GM12874 (cell line): ENCODE results near the gene ATOH8.

ENCODE experiments used
- TF ChIP-seq, protein P1 (sequence below): IDR thresholded peaks from 2 replicates; pipeline ENCODE4 v1.5.1; 2011; ENCODE audit warnings: low read depth, mild to moderate bottlenecking, control low read depth, low read length, moderate library complexity; ENCODE audit not compliant: insufficient read depth

The ATOH8 gene

DNA sequence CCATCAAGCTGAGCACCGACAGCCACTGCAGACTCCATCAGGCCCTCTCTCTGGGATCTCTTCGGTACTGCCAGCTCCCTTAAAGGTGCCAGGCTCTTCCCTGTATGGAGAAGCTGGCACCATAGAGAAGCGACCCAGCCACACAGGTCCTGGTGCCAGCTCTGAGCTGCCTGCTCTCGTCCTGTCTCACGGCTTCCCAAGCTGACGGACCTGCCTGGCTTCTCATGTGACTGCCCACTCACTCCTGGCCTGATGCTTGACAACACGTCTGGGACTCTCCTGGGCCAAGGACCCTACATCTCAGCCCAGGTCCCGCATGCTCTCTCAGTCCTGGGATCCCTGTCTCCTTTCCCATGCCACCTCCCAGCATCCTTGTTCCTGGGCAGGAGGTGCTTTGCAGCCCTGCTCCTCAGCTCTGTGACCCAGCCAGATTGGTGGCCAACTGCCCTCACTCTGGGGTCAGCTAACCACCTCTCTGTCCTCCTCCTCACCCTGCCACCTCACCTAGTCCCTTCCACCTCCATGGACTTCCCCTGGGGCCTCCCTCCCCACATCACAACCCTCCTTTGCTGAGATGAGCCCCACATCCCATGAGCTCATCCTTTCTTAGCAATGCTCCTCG lies 12.5 kb upstream of the ATOH8 start:
- TF ChIP-seq, protein P1, sequence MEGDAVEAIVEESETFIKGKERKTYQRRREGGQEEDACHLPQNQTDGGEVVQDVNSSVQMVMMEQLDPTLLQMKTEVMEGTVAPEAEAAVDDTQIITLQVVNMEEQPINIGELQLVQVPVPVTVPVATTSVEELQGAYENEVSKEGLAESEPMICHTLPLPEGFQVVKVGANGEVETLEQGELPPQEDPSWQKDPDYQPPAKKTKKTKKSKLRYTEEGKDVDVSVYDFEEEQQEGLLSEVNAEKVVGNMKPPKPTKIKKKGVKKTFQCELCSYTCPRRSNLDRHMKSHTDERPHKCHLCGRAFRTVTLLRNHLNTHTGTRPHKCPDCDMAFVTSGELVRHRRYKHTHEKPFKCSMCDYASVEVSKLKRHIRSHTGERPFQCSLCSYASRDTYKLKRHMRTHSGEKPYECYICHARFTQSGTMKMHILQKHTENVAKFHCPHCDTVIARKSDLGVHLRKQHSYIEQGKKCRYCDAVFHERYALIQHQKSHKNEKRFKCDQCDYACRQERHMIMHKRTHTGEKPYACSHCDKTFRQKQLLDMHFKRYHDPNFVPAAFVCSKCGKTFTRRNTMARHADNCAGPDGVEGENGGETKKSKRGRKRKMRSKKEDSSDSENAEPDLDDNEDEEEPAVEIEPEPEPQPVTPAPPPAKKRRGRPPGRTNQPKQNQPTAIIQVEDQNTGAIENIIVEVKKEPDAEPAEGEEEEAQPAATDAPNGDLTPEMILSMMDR: no peak

DNA sequence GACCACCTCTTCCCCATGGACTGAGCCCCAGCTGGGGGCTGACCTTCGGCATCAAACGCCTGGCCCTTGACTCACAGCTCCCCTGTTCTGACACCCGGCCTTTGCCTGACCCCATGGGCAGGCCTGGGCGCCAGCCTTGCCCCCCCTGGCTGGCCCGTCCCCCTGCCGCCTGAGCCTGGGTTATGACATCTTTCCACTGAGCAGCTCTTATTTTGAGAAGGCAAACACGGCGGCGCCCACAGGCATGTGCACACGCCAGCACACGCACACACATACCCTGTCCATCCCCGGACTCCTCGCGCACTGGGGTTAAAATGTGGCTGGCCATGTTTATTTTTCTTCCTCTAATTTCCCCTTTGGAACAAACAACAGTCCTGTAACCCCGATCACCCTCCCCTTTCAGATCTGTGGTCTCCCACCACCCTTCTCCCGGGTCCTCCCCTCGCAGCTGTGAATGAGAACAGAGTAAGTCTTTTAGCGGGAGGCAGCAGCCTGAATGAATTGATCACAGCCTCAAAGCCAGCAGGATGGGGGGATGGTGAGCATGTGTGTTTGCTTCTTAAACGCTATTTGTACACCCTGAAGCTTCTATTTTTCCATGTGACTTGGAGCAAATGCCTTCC lies 11.8 kb upstream of the ATOH8 start:
- TF ChIP-seq, protein P1: no peak

DNA sequence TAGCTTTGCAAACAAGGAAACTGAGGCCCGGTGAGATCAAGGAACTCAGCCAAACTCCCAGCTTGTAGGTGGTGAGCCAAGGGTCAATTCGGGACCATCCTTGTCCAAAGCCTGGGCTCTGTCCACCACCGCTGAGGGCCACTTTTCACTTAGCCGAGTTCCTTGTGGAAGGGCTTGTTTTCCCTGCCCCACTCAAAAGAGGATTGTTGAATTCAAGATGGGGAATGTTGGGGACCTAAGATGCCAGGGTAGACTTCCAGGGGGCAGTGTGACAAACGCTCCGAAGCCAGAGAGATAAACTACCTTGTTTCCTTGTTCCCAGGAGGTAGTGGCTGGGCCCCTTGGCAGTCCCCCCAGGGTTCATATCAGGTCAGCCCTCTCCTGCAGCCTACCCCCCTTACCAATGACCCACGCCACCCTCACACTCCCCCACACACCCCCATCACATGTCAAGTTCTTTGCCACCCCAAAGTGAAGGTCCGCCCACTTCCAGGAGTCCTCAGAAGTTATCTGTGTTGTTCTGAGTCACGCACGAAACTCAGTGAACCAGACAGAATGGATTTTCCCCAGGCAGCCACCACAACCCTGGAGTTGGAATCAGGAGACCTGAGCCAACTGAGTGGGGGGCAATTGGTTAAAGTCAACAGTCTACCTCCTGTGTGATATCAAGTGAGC lies 10.3 kb upstream of the ATOH8 start:
- TF ChIP-seq, protein P1: no peak

DNA sequence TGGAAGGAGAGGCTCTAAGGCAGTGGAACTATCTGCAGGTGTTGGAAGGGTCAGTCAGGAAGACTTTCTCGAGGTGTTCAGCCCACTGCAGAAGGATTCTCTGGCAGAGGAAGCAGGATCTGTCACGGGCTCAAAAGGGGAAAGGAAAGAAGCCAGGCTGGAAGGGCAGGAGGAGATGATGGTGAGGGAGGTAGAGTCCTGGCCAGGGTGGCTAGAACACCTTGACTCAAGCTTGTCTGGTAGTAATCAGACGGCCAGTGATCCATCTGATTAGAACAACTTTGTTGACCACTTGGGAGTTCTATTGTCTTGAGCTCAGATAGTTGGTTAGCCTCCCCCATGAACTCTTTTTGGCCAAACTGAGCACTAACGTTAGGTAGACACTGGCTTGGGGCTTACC lies 9.7 kb upstream of the ATOH8 start:
- TF ChIP-seq, protein P1: no peak

DNA sequence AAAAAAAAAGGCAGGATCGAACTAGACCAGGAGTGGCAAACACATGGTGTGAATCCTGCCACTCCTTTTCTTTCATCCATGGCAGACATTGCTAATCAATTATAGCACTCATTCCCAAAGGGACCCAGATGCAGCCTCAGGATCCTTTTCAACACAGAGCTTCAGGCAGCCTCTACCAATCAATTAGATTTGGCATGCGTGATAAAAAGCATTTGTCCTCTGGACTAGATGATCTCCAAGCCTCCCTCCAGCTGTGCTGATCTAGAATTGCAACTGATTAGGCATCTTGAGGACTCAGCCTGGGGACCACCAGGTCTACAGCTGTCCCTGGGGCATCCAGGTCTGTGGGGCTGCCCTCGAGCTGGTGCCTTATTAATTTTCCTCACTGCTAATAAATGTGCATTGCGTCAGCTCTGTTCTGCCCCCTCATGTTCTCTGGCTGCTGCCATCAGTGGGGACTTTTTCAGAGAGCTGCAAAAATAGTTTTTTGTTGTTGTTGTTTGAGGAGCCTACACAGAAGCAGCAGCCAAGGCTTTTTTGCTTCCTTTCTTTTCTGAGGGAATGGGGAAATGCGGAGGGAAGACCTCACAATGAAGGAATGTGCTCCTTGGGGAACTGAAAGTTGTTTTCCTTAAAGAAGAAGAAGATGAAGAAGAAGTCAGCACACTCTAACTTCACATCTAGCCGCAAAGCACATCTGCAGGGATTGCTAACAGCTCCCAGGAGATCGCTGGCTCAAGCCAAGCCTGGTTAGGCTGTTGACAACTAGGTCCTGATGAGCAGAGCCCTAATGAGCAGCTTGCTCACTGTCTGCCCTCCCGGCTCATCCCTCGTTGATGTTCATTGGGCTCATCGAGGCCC lies 8.8 kb upstream of the ATOH8 start:
- TF ChIP-seq, protein P1: no peak

DNA sequence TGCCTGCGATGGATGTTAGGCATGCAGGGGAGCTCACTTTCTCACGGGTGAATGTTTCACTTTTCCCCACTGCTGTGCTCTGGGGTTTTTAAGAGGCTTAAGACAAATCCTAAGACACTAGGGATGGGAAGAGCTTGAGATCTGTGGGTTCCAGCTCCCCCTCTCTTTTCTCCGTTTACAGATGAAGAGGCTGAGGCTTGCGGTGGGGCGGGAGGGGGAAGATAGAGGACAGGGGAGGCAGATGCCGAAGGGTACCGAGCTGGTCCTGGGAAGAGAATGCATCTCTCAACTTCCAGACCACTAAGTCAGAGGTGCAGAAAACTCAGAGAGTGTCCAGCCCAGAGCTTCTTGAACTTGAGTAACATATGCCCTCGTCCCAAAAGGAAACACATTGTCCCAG lies 8.2 kb upstream of the ATOH8 start:
- TF ChIP-seq, protein P1: no peak
